K562 treated with DMSO at 1 percent for 48 hours (cell line): ENCODE measurements around the gene MCCD1. TPM values are rescaled to one million over a fixed set of nuclear protein-coding genes. Genes with fewer than 3 reads are reported as not detected.

Experiments used
- total RNA-seq: library from RNA; unstranded; fragments of 300-600 nt; gene quantifications from 2 replicates; pipeline ENCODE4 v1.2.3, GENCODE V29; 2022; ENCODE audit warnings: low replicate concordance; ENCODE audit errors: extremely low read depth

The MCCD1 gene
- total RNA-seq, result not detected in 2 replicates

GRCh38 chr6:31528821-31529328, at the start of gene MCCD1:
Gene MCCD1, plus strand, starts transcription at chr6:31528962. Its CDS starts 53 bp downstream, at chr6:31529015.

GRCh38 chr6:31497531-31498476, 31.0 kb upstream of the MCCD1 start, which contains the start of gene MICB:
Gene MICB, plus strand, starts transcription at chr6:31498145. Its CDS starts 49 bp downstream, at chr6:31498194.

GRCh38 chr6:31541658-31542521, 13.1 kb downstream of the MCCD1 start, which contains the start of gene DDX39B:
Gene DDX39B, minus strand, starts transcription at chr6:31542003. Its CDS starts 1,471 bp downstream, at chr6:31540532.

GRCh38 chr6:31546339-31546957, 17.7 kb downstream of the MCCD1 start, which contains the start of gene ATP6V1G2:
Gene ATP6V1G2, minus strand, starts transcription at chr6:31546608. Its CDS starts 49 bp downstream, at chr6:31546559.

GRCh38 chr6:31546958-31547726, 18.4 kb downstream of the MCCD1 start, which contains the start of gene NFKBIL1:
Gene NFKBIL1, plus strand, starts transcription at chr6:31547608. Its CDS starts 87 bp downstream, at chr6:31547695.

GRCh38 chr6:31572041-31572911, 43.5 kb downstream of the MCCD1 start, which contains the start of gene LTA:
Gene LTA, plus strand, starts transcription at chr6:31572289. Its CDS starts 454 bp downstream, at chr6:31572743.

GRCh38 chr6:31575335-31575901, 46.7 kb downstream of the MCCD1 start, which contains the start of gene TNF:
Gene TNF, plus strand, starts transcription at chr6:31575565. Its CDS starts 177 bp downstream, at chr6:31575742.

Other genes with a start within 250 kb of the MCCD1 start
- gene HLA-B, start 171.8 kb upstream of the MCCD1 start, total RNA-seq, result not detected in 2 replicates
- gene MICA, start 125.4 kb upstream of the MCCD1 start, total RNA-seq, result not detected in 2 replicates
- gene MICB, start 30.8 kb upstream of the MCCD1 start, total RNA-seq, result not detected in 2 replicates
- not detected in 2 replicates for gene DDX39B, start 13.0 kb downstream of the MCCD1 start, total RNA-seq
- not detected in 2 replicates for gene ATP6V1G2, start 17.6 kb downstream of the MCCD1 start, total RNA-seq
- gene NFKBIL1, start 18.6 kb downstream of the MCCD1 start, total RNA-seq, result not detected in 2 replicates
- not detected in 2 replicates for gene LTA, start 43.3 kb downstream of the MCCD1 start, total RNA-seq
- gene TNF, start 46.6 kb downstream of the MCCD1 start, total RNA-seq, result not detected in 2 replicates
- not detected in 2 replicates for gene LTB, start 53.5 kb downstream of the MCCD1 start, total RNA-seq
- gene LST1, start 57.3 kb downstream of the MCCD1 start, total RNA-seq, result not detected in 2 replicates
- gene NCR3, start 64.0 kb downstream of the MCCD1 start, total RNA-seq, result not detected in 2 replicates
- not detected in 2 replicates for gene AIF1, start 86.3 kb downstream of the MCCD1 start, total RNA-seq
- 599 TPM in 1 of 2 replicates, not detected in the other for gene PRRC2A, start 91.8 kb downstream of the MCCD1 start, total RNA-seq
- 212 TPM in 1 of 2 replicates, not detected in the other for gene BAG6, start 123.7 kb downstream of the MCCD1 start, total RNA-seq
- gene APOM, start 126.9 kb downstream of the MCCD1 start, total RNA-seq, result not detected in 2 replicates
- not detected in 2 replicates for gene C6orf47, start 131.8 kb downstream of the MCCD1 start, total RNA-seq
- not detected in 2 replicates for gene GPANK1, start 136.0 kb downstream of the MCCD1 start, total RNA-seq
- 596 TPM in 1 of 2 replicates, not detected in the other for gene CSNK2B, start 137.1 kb downstream of the MCCD1 start, total RNA-seq
- not detected in 2 replicates for gene LY6G5B, start 141.0 kb downstream of the MCCD1 start, total RNA-seq
- gene LY6G5C, start 152.1 kb downstream of the MCCD1 start, total RNA-seq, result not detected in 2 replicates
- gene ABHD16A, start 174.4 kb downstream of the MCCD1 start, total RNA-seq, result not detected in 2 replicates
- not detected in 2 replicates for gene LY6G6F, start 177.9 kb downstream of the MCCD1 start, total RNA-seq
- gene LY6G6D, start 186.4 kb downstream of the MCCD1 start, total RNA-seq, result not detected in 2 replicates
- gene LY6G6C, start 192.8 kb downstream of the MCCD1 start, total RNA-seq, result not detected in 2 replicates
- gene MPIG6B, start 194.4 kb downstream of the MCCD1 start, total RNA-seq, result not detected in 2 replicates
- not detected in 2 replicates for gene DDAH2, start 200.3 kb downstream of the MCCD1 start, total RNA-seq
- 1,281 TPM in 1 of 2 replicates, not detected in the other for gene CLIC1, start 207.6 kb downstream of the MCCD1 start, total RNA-seq
- gene MSH5, start 211.0 kb downstream of the MCCD1 start, total RNA-seq, result not detected in 2 replicates
- gene SAPCD1, start 233.7 kb downstream of the MCCD1 start, total RNA-seq, result not detected in 2 replicates
- gene VWA7, start 248.4 kb downstream of the MCCD1 start, total RNA-seq, result not detected in 2 replicates